ENCODE results near the gene CSF3R.
A peak's percentile ranks its signal among the peaks of the same experiment; 100 is the strongest.

CSF3R gene

DNA sequence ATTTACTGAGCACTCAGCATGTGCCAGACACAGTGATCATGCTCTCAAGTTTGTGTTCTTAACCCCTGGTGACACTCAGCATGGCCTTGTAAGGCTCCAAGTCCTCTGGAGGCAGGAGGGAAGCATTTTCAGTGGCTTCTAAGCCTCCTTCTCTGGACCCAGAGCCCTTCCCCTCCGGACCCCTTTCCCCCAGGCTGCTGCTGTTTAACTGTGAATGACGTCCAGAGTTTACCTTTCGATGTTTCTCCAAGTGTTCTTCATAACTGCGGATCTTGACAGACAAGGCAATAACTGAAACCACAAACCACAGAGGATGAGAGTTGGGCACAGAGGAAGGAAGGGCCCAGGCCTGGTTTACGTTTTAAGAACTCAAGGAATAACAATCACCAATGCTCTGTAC lies 25.0 kb downstream of the CSF3R start:
- peak; percentile 60 for DNase-seq (ENCODE audit: low read depth)

DNA sequence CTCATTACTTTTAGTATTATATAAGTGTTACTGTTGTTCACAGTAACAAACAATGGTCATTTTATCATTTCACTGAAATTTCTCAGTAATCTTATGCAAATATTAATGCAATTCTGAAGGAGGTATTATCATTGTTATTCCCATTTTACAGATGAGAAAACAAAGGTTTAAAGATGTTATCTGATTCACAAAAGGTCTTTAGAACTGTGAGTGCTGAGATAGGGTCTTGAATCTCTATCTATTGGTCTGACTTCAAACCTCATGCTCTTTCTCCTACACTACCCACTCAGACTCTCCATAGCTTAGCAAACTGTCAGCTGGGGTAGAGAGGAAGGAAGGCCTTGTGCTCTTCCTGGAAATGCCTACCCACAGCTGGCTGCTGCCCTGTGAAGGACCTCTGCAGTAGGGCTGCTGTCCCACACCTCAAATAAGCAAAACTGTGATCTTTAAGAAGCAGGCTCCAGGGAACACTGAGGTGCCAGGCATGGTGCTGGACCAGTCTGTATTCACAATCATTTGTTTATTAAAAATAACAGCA lies 26.3 kb downstream of the CSF3R start:
- DNase-seq (ENCODE audit: low read depth): no peak

DNA sequence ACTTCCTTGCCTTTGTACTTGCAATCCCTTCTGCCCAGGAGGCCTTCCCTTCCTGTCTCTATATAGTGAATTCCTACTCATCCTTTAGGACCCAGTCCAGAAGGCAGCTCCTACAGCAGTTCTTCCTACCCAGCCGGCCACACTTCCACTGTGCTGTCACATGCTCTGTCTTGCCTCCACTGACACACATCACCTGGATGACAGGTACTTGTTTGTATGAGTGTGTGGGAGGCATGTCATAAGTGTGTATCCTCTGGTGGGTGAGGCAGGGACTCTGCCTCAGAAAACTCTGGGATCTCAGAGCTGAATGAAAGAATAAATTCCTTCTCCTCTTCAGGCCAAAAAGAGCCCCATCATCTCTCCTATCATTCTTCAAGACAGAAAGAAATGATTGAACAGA lies 27.3 kb downstream of the CSF3R start:
- no peak for DNase-seq (ENCODE audit: low read depth)

DNA sequence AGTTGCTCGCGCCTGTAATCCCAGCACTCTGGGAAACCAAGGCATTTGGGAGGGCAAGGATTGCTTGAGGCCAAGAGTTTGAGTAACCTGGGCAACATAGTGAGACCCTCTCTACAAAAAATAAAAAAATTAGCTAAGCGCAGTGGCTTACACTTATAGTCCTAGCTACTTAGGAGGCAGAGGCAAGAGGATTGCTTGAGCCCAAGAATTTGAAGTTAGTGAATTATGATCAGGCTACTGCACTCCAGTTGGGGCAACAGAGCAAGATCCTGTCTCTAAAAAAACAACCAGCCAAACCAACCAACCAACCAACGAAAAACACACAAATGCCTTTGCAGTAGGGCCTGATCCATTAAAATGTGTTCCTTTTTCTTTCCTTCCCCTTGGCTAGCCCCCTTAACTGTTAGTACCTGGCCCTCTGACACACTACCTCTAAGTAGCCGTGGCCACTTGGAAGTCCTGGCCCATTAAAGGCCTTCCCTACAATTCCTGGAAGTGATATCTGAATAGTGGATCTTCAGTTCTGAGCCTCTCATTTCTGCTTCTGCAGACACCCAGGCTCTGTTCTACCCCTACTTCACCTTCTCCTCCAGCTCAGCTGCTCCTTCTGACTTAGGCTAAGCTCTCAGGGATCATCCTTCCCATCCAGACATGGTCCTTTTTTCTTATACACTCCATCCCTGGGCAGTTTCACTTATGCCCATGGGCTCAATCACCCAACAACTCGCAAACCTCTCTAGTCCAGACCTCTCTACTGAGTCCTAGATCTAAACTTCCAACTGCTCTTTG lies 28.9 kb downstream of the CSF3R start:
- no peak for DNase-seq (ENCODE audit: low read depth)

DNA sequence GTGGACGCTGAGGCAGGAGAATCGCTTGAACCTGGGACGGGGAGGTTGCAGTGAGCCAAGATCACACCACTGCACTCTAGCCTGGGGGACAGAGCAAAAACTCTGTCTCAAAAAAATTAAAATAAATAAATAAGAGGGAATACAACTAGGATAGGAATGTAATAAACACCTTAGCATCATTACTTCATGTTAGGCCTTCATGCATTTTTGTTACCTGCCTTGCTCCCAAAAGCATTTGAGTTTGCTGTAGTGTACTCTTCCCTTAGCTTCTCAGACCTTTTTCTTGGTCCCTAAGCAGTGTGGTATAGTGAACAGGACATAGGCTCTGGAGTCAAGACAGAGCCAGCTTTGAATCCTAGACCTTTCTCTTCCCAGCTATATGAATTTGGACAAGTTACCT lies 29.7 kb downstream of the CSF3R start:
- DNase-seq (ENCODE audit: low read depth): no peak

DNA sequence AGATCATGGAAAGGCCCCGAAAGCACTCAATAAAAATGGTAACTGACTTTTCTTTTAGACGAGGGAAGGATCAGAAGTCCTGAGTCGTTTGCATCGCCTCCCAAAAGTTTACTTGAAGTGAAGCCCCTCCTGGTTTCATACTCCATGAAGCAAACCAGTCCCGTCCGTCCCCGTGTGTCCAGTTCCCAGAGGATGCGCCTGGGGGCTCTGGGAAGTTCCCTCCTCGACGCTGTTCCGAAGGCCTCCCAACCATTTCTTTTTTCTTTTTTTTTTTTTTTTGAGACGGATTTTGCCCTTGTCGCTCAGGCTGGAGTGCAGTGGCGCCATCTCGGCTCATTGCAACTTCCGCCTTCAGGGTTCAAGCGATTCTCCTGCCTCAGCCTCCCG lies 31.8 kb downstream of the CSF3R start:
- no peak for DNase-seq (ENCODE audit: low read depth)

DNA sequence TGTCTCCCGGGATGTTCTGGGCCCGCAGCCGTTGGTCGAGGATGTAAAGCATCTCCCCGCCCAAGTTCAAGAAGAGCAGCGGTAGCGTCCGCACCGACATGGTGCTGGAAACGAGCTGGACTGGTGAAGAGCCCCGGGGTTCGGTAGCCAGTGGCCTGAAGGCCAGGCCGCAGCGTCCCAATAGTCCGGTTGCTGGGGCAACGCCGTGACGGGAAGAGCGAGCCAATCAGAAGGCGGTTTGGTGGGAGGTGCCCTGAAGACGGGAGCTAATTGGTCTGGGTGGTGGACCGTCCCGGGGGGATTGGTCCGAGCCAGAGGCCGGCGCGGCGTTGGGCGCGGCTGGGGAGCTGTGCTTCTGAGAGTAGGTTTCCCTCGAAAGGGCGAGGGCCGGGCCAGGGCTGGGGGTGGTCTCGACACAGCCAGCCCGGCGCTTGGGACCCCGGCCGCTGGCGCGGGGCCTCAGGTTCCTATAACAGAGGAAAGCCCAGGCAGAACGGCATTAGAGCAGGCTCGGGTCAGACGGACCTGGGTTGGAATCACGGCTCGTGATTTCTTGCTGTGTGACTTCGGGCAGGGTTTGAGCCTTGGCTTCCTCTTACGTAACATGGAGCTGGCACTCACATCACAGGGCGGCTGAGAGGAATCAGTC lies 32.3 kb downstream of the CSF3R start, which contains the start of gene OSCP1:
Gene OSCP1, minus strand, starts transcription at position 182 of the 649 bp plus-strand sequence. Its CDS starts 82 bp downstream, at position 100.
- DNase-seq (ENCODE audit: low read depth): peak; percentile 93

DNA sequence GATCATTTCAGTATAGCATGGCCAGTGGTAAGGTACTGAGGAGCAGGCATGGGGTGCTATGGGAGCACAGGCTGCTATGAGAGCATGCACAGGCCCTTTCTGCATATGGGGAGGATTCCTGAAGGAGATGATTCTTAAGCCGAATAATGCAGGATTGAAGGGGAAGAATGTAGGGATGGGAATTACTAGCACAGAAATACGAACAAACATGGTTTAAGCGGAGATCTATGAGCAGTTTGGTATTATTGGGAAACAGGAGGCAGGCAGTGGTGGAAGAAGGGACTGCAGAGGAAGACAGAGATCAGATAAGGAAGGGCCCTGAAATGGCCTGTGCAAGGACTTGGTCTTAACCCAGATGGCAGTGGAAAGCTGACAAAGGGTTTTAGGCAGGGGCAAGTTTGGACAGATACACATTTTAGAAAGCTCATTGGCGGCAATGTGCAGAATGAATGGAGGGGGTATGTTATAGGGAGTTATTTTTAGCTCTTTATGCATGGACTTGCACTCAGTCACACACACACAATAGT lies 34.1 kb downstream of the CSF3R start:
- DNase-seq (ENCODE audit: low read depth): no peak

DNA sequence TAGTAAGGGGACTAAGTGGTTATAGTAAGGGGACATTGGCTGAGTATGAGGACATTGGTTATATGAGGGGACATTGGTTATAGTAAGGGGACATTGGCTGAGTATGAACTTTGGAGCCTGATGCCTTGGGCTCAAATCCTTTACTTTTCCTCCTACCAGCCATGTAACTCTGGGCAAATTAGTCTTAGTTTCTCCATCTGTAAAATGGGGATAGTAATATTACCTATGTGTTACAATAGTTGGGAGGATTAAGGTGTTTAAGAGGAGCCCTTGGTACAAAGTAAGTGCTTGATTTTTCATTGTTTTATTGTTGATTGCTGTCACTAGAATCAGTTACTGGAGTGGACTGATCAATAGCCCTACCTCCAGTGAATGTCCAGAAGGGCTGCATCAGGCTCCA lies 35.3 kb downstream of the CSF3R start:
- DNase-seq (ENCODE audit: low read depth): no peak

DNA sequence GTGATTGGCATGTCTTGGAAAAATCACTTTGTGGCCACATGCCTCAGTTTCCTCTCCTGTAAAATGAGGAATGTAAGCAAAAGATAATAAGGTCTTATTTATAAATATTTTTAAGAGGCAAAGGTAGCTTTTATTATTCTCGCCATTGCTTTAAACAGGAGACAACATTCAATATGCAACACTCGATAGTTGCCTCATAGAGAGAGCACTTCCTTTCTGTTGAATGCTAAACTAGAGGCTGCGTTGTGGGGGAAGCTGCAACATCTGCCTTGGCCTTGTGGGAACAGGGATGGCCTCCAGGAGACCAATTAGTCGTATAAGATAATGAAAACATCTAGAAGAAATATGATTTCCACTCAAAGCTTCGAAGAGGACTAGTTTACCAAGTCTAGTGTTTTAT lies 36.0 kb downstream of the CSF3R start:
- DNase-seq (ENCODE audit: low read depth): no peak

DNA sequence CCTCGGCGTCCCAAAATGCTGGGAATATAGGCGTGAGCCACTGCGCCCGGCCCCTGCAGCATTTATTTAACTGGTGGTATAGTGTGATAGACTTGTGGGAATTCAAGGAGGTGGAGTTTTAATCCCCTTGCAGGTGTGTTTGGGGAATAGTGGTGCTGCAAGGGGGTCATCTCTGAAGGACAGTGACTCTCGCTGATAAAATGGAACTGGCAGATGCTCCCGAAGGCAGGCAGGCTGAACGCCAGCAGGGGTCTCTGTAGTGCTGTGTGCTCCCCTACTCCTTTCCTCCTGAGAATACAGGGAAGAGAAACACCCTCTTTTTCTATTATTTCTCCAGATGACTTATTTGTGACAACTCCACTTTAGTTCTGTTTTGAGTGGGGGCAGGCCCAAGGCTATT lies 36.4 kb downstream of the CSF3R start:
- no peak for DNase-seq (ENCODE audit: low read depth)

DNA sequence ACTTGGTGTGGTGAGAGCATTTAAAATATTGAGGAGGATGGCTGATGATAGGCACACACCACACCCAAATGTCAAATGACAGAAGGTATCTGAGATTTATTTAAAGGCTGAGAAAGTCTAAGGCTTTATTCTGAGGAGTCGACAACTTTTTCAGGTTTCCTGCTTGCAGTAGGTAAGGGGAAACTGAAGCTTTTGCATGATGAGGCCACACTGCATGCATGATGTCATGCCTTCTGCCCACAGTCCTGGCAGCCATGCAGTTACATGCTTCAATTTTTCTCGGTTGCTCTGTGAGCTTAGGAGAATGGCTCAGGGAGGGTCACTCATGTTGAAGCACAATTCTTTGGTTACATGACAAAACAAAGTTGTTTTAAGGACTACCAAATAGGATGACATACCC lies 39.4 kb downstream of the CSF3R start:
- DNase-seq (ENCODE audit: low read depth): no peak

DNA sequence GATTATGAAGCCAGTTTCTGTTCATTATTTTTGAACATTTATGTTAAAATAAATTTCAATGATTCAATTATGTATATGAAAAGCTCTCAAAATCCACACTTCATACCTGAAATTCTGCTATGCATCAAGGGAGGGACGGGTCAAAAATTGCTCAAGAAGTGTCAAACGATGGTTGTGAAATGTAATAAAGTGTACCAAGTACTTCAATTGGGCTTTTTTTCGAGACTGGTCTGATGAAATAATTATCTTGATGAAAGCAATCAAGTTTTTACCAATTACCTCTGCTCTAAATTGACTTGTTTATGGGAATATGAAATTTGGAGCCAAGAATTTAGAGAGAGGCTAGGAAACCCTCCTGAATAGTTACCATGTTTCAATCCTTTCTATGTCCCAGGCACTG lies 40.4 kb downstream of the CSF3R start:
- DNase-seq (ENCODE audit: low read depth): no peak

DNA sequence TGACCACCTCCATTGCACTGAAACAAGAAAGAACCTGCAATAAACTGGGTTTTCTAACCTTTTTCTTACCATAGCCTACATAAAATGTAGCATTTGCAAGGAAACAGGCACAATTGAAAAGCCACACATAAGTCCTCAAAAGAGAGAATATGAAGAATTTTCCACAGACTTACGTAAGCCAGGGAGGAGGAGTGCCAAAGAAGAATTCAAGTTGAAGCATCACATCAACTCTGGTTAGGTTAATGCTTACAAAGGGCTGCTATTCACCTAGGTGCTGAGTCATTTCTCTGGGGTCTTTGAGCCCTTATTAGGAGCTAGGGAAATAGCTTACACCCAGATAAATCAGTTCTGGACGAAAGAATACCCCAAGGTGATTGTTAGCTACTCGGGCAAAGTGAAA lies 42.1 kb downstream of the CSF3R start:
- DNase-seq (ENCODE audit: low read depth): no peak

DNA sequence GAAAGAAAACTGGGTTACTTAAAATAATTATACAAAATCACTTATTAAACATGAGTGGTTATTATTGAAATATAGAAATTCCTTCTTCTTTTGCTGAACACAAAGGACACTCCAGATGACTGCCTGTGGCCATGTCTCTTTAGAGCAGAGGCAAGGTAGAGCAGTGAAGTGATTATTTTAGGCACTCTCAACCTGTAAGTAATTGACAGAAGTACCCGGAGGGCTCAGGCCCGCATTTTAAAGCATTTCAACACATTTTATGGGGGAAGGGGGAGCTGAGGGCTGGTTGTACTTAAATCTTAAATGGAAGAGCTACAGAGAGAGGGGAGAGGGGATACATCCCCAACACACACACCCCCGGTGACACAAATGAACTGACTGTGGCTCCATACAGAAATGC lies 42.7 kb downstream of the CSF3R start:
- DNase-seq (ENCODE audit: low read depth): no peak

DNA sequence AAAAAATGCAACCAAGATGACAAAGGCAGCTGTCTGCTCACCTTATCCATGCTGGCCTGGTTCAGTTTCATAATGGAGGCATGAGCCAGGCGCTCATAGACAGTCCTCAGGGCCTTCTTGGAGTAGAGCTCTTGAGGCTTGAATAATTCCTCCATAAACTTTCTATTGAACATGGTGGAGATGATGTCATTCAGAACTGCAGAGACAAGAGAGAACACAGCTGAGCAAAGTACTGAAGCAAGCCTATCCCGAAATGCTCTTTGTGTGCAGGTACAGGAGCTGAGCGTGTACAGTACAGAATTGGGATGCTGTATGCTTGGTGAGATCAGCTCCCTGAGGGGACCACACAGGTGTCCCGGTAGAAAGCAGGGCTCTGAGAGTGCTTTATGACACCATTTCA lies 44.0 kb downstream of the CSF3R start:
- DNase-seq (ENCODE audit: low read depth): no peak

DNA sequence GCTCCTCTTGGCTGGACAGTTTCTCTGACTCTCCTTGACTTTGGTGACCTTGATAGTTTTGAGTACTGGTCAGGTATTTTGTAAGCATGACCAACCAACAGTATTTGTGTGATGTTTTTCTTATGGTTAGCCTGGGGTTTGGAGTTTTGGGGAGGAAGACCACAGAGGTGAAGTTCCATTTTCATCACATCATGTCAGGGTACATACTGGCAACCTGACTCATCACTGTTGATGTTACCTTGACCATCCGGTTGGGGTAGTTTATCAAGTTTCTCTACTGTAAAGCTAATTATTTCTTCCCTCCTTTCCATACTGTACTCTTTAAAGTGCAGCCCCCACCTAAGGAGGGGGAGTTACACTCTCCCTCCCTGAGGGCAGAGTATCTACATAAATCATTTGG lies 45.9 kb downstream of the CSF3R start:
- peak; percentile 63 for DNase-seq (ENCODE audit: low read depth)

DNA sequence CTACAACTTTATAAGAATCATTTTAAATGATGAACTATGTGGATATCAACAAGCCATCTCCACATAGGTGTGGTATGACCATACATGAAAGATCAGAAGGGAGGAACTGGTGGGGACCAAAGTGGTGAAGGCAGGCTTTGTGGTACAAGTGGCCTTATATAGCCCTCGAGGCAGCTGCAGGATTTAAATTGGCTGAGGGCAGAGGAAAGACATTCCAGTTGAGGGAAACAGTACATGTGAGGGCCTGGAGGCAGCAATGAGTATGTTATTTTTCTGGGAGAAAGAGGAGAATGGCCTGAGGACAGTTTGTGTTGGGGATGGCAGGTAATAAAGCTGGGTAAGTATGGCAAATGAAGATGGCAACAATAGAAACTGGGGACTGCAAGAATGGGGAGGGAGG lies 49.6 kb downstream of the CSF3R start:
- DNase-seq (ENCODE audit: low read depth): no peak

DNA sequence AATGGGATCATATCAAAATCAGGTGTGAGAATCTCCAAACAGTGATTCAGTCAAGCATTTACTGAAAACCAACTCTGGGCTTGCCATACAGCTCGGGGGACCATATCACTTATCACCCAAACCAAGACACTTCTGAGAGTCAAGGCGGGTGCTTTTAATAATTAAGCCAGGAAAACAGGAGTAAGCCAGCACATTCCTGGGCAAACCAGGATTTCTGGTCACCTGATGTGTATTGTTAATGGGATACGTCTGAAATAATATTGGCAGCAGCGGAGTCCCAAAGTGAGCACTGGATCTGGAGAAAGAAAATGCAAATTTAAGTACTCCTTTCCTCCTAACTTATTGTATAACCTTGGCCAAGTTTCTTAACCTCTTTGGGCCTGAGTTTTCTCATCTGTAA lies 50.1 kb downstream of the CSF3R start:
- DNase-seq (ENCODE audit: low read depth): no peak

DNA sequence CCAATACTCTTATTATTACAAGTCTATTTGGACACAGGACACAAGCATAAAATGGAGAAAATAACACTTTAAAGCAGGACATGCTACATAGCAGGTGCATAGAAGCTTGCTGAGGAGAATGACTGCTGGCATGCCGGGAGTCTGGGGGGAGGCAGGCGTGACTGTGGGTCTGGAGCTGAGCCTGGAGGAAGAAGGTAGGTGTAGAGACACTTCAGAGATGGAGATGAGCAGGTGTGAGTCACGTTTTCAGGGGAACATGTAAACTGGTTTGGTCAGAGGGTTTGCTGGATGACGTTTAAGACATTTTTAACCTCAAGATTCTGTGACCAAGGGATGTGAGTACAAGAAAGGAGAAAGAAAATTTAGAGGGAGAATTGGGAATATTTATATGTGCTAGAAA lies 56.9 kb downstream of the CSF3R start:
- DNase-seq (ENCODE audit: low read depth): no peak

DNA sequence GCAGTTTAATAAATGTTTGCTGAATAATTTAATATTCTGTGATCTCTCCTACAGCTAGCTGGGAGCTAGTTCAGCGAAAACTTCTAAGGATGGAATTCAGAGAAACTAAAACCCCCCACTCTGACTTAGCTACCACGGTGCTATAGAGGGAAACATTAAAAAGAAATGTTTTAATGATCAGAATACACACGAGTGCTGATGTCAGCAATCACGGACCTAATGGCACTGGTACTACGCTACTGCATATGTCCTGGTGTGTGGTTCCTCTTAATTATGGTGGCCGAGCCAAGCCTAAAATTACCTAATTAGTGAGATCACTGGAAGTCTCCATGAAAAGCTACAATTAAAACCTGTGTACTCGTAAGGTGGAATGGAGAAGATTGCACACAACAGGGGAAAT lies 61.1 kb downstream of the CSF3R start:
- DNase-seq (ENCODE audit: low read depth): no peak

DNA sequence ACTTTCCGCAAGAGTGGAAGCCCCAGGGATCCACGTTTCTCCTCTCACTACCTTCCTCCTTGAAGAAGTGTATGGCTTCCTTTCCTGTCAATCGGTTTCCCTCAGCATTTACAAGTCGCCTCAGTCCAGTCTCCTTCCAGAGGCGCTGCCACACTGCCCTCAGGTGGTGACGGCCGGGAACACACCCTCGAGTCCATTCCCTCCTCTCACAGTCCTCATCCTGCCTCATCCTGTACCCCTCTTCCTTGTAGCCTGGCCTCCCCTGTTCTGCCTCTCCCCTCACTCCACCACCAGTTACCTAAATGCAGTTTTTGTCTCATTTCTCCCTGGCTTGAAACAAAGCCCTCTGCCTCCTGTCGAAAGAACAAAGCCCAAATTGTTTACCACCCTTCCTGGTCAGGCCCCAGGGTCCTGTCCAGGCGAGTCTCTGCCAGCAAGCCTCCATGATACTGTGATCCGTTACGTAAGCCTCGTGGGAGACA lies 61.8 kb downstream of the CSF3R start:
- DNase-seq (ENCODE audit: low read depth): peak; percentile 74

DNA sequence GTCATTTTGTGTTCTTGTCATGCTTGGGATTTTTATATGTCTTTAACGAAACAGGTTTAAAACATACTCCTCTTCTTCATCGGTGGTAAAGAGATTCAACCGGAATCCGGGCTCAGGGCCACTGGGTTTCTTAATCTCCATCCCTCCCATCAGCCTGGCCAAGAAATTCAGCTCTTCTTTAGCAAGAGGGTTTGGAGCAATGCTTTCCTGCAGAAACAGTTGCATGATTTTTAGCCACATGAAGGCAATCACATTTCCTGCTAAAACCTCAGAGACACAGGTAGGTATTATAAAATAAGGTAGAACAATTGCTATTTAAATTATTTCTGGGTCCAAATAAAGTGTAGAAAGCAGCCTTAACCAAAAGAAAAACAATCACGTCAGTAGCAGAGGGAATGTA lies 62.3 kb downstream of the CSF3R start:
- DNase-seq (ENCODE audit: low read depth): peak; percentile 34

All from amniotic epithelial cell (primary cell).